VCaP (cell line): ENCODE data around the gene HHIPL1.

ENCODE experiments used
- H3K27ac ChIP-seq: fragments of 450-650 bp; 2 replicates; pipeline ENCODE4 v1.5.1; 2017
- CTCF ChIP-seq: fragments of 450-650 bp; conservative IDR thresholded peaks from 2 replicates; pipeline ENCODE4 v1.5.1; 2017; ENCODE audit warnings: mild to moderate bottlenecking, moderate library complexity

HHIPL1 gene

DNA sequence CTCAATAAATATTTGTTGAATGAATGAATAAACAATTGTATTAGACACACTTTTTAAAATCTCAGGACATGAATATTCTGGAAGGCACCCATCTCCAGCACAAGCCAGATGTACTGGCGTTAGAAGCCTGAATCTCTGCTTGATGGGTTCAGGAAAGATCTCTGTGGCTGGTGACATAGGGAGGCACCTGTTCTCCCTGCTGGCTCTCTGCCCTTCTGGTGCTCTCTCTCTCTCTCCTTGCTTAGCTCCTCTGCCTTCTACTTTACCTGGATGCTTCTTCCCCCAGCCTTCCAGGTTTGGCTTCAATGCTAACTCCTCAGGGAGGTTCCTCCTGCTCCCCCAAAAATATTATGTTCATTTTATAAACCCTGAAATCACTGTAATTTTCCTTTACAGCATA, 40.7 kb downstream of the HHIPL1 start:
- H3K27ac ChIP-seq = no peak overlapping the region
- TF ChIP-seq CTCF = no peak

DNA sequence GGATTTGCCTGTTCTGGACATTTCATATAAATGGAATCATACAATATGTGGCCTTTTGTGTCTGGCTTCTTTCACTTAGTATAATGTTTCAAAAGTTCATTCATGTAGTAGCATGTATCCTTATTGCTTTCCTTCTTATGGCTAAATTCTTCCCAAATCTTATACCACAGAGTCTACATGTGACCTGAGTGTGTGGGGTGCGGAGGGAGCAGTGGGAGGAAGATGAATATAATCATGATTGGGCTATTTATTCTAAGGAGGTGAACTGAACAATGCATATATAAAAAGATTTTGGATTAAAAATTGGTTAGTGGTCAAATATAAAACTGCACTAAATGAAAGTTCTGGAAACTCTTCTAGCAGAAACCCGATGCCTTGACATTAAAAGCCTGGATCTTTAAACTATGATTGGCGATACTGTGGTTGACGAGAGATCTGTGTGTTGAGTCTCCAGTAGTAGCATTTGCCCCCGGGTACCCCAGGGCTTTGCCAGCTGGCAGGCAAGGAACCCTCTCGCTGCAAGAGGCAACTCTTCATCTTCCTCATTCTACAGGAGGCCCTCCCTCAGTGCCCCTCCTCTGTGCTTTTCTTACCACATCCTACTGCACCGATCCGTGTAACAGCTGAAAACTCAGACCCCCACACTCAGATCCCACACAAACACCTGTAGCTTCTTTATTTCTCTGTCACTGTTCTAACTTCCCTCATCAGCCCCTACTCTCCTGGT, 41.8 kb downstream of the HHIPL1 start:
- no peak overlapping the region for H3K27ac ChIP-seq
- no peak for TF ChIP-seq CTCF

DNA sequence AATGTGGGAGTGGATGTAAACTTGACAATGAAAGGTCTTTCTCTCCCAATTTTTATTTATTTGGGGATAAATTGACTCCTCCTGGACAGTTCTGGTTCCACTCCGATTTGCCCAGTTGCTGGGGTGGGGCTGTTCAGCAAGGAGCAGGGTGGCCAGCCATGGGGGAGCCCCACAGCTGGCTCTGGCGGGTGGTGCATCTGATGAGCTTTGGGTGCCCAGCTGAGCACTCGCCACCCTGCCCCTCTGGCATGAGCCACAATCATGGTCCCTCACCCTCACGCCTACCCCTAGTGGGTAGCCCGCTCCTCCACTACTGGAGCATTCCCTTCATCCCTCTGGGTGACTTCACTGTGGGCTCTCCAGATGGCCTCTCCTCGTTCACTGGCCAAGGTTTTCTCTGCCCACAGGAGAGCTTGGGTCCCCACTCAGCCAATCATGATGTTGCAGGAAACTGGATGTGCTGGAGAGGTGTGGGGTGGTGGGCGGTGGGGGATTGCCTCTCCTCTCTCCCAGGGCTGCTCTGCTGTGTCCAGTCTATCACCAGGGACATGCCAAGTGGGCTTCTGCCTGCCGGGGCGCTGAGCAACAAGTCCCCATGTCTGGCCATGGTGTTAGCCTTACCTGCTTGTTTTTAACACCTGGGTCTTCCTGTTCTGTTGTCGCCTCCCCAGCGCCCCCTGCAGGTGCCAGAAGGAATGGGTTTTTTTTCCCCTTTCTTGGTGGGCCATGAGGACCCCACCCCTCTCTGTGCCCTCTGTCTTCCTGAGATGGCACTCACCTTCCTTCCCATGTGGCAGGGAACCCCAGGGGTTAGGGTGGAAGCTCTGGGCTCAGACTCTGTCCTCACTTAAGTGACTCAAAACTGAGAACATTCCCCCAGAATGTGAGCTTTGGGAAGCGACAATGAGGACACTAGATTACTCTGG, 42.6 kb downstream of the HHIPL1 start:
- H3K27ac ChIP-seq = no peak overlapping the region
- TF ChIP-seq CTCF = peak; percentile 66

- TF ChIP-seq CTCF = no peak
- no peak overlapping the region for H3K27ac ChIP-seq
These were observed 43.3 kb downstream of the HHIPL1 start for GRCh38 chr14:99688210-99688581.

DNA sequence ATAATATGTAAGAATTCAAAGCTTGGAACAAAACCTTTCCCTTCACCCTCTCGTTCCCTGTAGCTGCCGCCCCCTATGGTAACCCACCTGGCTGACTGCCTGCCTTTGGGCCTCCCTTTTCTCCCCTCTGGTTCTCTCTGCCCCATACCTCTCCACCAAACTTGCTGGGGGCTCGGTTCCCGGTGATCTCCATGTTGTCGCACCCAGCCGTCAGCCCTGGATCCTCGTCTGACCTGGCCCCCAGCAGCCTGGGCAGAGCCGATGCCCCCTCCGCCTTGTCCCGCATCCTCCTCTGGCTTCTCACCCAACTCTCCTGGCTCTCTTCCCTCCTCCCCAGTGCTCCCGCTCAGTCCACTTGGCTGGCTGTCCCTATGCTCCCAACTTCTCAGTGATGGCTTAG, 43.7 kb downstream of the HHIPL1 start:
- no peak overlapping the region for H3K27ac ChIP-seq
- no peak for TF ChIP-seq CTCF

DNA sequence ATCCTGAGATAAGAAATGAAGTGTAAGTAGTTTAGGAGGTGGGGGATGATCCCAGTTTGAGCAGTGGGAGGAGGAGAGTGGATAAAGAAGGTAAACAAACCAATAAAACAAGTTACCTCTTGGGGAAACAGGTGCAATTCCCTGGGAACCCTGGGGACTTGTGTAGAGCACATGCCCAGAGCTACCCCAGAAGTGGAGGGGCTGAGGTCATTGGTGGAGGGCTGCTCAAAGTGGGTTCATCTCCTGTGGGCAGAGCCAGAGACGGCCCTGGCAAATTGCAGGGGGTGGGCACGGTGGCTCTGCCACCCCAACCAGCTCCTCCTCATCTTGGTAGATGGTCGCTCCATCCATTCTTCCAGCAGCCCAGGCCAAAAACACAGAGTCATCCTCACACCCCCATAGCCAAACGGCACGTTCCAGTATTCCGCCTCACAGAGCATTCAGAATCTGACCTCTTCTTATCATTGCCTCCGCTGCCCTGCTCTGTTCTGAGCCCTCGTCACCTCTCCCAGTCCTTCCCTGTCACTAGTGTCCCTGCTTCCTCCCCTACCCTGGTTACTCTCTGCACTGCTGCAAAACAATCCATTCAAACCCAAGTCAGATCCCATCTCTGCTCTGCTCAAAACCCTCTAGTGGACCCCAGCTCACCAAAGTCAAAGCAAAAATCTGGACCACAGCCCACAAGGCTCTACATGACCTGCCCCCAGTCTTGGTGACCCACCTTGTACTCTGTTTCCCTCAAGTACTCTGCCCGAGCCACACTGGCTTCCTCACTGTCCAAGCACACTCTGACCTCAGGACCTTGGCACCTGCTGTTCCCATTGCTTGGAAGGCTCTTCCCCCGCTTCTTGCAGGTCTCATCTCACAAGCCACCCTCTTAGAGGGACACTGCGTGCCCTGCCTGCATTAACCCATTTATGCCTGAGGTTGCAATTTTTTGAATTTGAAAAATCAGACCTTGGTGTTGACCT, 44.6 kb downstream of the HHIPL1 start:
- TF ChIP-seq CTCF = no peak
- H3K27ac ChIP-seq = no peak overlapping the region
